Measurements from ENCODE around the gene DENR.

Gene DENR

GRCh38 chr12:122807651-122808050, 55.0 kb downstream of the DENR start:
- Histone ChIP-seq H3K4me3 (ENCODE audit: low read length) (no peak overlapping the region), H3K27me3 (ENCODE audit: insufficient read depth, low read length) (no peaks in the 10 kb centered on the region), H2AFZ (ENCODE audit: low read depth, low read length) (no peak overlapping the region), H3K9me3 (ENCODE audit: low read length) (no peaks in the 10 kb centered on the region), H3K36me3 (ENCODE audit: insufficient read depth, low read length) (no peaks in the 10 kb centered on the region), H3K4me1 (ENCODE audit: insufficient read depth, low read length) (no peaks in the 10 kb centered on the region)

DNA sequence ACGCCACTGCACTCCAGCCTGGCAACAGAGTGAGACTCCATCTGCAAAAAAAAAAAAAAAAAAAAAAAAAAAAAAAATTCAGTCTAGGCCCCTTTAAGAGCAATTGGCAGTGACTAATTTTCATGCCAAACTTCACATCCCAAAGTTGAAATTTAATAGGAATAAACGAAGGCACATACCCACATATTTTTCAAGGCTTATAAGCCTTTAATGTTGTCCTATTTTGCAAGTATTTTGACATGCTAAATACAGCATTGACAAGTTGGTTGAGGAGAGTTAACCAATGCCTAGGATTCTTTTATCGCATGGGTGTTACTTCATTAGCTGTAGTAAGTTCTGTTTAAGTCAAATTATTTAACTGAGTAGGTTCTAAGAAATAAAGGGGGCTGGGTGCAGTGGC, 59.2 kb downstream of the DENR start:
- Histone ChIP-seq H3K27me3 (ENCODE audit: insufficient read depth, low read length) (no peaks in the 10 kb centered on the region), H3K4me3 (ENCODE audit: low read length) (no peak overlapping the region), H3K36me3 (ENCODE audit: insufficient read depth, low read length) (no peaks in the 10 kb centered on the region), H3K4me1 (ENCODE audit: insufficient read depth, low read length) (no peaks in the 10 kb centered on the region), H3K9me3 (ENCODE audit: low read length) (no peaks in the 10 kb centered on the region), H2AFZ (ENCODE audit: low read depth, low read length) (no peak overlapping the region)

DNA sequence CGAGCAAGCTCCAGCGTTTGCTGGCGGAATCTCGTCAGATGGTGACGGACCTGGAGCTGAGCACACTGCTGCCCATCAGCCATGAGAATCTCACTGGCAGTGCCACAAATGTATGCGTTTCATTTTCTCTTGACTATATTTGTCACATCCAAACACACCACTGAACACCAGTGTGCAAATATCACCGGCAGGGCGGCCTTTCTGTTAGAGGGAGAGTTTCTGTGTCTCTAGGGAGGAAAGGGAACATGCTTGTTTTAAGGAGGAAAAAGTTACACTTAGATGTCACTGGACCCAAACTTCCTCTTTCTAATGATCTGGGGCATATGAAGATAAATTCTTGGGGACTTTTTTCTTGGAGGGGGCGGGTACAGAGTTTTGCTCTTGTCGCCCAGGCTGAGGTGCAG, 60.7 kb downstream of the DENR start:
- no peaks in the 10 kb centered on the region for H3K27me3 ChIP-seq (ENCODE audit: insufficient read depth, low read length)
- H3K4me3 ChIP-seq (ENCODE audit: low read length) = no peak overlapping the region
- no peaks in the 10 kb centered on the region for H3K4me1 ChIP-seq (ENCODE audit: insufficient read depth, low read length)
- H3K9me3 ChIP-seq (ENCODE audit: low read length) = no peaks in the 10 kb centered on the region
- no peaks in the 10 kb centered on the region for H3K36me3 ChIP-seq (ENCODE audit: insufficient read depth, low read length)
- H2AFZ ChIP-seq (ENCODE audit: low read depth, low read length) = no peak overlapping the region

DNA sequence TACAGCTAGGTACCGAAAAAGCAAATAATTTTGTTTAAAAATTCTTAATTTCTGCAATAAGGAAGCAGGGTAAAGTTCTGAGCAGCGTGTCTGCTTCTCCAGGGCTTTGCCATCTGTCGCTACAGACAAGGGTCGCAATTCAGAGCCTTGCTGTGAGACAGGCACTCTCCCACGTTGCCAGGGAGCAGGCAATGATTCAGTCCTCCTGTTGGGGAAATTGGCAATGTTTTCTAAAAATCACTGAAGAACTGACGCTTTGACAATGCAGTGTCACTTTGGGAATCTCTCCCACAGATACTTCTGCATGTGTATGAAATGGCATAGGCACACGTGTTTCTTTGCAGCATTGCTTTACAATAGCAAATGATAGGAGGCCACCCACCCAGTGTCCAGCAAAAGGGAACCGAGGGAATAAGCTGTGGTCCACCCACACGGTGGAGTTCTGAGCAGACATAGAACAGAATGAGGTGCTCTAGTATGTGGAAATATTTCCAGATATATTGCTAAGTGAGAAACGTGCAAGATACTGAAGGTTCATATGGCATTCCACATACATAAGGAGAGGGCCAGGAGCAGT, 66.7 kb downstream of the DENR start:
- H3K27me3 ChIP-seq (ENCODE audit: insufficient read depth, low read length) = no peaks in the 10 kb centered on the region

DNA sequence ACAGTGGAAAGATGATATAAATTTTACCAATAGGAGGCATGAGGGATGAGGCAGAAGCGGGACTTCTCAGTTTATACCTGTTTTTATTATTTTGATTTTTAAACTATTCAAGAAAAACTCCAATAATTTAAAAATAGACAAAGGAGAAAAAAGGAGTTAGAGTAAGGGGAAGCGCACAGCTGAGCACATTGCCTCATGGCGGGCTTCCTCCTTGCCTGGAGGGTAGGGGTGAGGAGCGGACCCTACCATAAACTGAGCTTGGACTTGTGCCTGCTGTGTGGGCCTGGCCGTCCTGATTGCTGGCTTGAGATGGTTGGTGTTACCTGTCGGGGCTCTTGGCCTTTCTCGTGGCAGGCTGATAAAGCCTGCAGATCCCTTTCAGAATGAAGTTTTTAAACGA, 67.5 kb downstream of the DENR start:
- Histone ChIP-seq H3K36me3 (ENCODE audit: insufficient read depth, low read length) (no peaks in the 10 kb centered on the region), H3K9me3 (ENCODE audit: low read length) (no peaks in the 10 kb centered on the region), H3K27me3 (ENCODE audit: insufficient read depth, low read length) (no peaks in the 10 kb centered on the region), H3K4me3 (ENCODE audit: low read length) (no peak overlapping the region), H3K4me1 (ENCODE audit: insufficient read depth, low read length) (peaks cover 8% of the 10 kb centered on the region), H2AFZ (ENCODE audit: low read depth, low read length) (no peak overlapping the region)

More for the DNA sequence above, 66.7 kb downstream of the DENR start:
- Histone ChIP-seq H3K4me3 (ENCODE audit: low read length) (no peak overlapping the region), H2AFZ (ENCODE audit: low read depth, low read length) (no peak overlapping the region), H3K36me3 (ENCODE audit: insufficient read depth, low read length) (no peaks in the 10 kb centered on the region), H3K4me1 (ENCODE audit: insufficient read depth, low read length) (peaks cover 8% of the 10 kb centered on the region), H3K9me3 (ENCODE audit: low read length) (no peaks in the 10 kb centered on the region)

Measured in neuron (in vitro differentiated cells).